DMS79 treated with DMSO at 0.1 percent for 48 hours (cell line): ENCODE data around the gene CHRNA5.
A peak's percentile ranks its signal among the peaks of the same experiment; 100 is the strongest.
"Not testable (repeated sequence)": the region's sequence is repeated elsewhere in the genome, so short reads cannot be mapped to it uniquely, and the experiment has no call there.

ENCODE experiments used
- DNase-seq: peaks from one replicate; lab custom pipeline; 2025; lab: John Stamatoyannopoulos, UW

Gene CHRNA5

DNA sequence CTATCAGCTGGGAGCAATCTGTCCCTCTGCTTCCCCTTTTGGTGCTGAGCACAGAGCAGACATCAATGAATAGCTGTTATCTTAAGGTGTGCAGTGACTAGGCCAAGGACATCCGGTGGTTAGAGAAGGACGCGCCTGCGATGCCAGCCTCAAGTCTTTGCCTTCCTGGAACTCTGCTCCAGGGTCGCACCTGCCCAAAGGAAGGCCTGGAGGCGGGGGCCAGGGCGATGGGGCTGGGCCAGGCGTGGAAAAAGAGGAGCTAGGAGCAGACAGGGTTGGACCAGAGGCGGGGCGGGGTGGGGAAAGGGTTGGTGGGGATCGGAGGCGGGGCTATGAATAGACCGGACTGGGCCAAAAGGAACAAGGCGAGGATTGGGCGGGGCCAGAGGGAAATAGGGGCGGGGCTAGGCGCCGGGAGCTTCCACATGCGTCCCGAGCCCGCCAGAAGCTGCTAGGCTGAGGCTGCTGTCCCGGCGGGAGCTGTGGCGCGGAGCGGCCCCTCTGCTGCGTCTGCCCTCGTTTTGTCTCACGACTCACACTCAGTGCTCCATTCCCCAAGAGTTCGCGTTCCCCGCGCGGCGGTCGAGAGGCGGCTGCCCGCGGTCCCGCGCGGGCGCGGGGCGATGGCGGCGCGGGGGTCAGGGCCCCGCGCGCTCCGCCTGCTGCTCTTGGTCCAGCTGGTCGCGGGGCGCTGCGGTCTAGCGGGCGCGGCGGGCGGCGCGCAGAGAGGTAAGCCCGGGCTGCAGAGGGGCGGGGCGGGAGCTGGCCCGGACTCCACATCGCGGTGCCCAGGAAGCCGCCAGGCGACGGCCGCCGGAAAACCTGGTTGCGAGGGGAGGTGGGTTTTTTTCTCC lies at the start of gene CHRNA5:
CHRNA5 (plus strand) TSS at position 424 of the 854 bp plus-strand sequence; CDS start at position 624, 200 bp downstream.
- DNase-seq, result peak; percentile 56

DNA sequence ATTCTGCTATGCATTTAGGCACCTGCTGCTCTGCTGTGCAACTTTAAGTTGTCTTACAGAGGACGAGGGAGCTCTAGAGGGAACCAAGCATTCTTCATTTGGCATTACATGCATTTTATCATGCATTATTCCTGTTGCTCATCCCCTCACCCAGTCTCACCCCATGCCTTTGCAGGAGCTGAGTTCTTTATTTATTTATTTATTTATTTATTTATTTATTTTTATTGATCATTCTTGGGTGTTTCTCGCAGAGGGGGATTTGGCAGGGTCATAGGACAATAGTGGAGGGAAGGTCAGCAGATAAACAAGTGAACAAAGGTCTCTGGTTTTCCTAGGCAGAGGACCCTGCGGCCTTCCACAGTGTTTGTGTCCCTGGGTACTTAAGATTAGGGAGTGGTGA lies 45.3 kb upstream of the CHRNA5 start:
- DNase-seq, result not testable (repeated sequence)

DNA sequence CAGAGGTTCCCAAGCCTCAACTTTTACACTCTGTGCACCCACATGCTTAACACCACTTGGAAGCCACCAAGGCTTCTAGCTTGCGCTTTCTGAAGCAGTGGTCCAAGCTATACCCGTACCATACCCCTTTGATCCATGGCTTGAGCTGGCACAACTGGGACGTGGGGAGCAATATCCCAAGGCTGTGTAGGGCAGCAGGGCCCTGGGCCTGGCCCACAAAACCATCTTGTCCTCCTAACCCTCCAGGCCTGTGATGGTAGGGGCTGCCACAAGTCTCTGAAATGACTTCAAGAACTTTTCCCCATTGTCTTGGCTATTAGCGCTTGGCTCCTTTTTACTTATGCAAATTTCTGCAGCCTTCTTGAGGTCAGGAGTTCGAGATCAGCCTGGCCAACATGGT lies 41.1 kb upstream of the CHRNA5 start:
- no peak for DNase-seq

DNA sequence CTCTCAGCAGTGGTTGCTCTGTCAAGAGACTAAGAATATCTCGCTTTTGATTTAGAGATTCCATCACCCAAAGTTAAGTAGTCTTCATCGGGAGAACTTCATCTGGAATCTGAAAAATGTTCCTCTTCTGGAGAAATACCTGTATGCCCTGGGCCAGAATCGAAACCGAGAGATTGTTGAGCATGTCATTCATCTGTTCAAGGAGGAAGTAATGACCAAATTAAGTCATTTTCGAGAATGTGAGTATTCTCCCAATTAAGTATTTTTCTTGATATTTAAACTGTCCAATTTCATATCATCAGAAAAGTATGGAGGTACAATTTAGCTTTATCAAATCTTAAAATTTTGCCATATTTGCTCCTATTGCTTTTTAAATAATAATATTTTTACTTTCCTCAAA lies 38.0 kb upstream of the CHRNA5 start:
- no peak for DNase-seq

DNA sequence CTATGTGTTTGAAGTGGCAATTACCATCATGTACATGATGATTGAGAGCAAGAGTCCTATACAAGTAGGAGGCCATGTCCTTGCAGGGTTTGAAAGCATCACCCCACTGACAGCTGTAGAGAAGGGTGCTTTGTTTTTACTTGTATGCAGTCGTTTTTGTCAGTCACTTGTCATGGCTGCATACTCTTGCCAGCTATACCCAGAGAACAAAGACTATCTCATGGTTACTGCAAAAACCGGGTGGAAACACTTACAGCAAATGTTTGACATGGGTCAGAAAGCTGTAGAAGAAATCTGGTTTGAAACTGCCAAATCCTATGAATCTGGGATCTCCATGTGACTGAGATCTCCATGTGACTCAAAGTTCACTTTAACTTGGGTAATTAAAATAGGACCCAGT lies 32.0 kb upstream of the CHRNA5 start:
- no peak for DNase-seq

DNA sequence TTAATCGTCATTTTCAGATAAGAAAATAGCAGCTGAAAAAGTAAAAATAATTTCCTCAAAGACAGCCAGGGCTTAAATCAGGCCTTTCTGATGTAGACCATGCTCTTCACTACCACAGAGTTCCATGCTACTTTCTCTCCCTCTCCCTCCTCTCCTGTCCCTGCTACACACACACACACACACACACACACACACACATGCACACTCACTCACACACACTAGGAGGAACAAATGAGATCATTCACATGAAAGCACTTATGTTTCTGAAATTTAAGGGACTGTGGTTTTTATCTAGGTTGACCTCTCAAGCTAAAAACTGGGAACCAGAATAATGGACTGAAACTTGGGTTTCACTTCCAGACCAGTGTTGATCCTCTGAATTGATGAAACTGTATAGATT lies 29.2 kb upstream of the CHRNA5 start:
- DNase-seq, result no peak

DNA sequence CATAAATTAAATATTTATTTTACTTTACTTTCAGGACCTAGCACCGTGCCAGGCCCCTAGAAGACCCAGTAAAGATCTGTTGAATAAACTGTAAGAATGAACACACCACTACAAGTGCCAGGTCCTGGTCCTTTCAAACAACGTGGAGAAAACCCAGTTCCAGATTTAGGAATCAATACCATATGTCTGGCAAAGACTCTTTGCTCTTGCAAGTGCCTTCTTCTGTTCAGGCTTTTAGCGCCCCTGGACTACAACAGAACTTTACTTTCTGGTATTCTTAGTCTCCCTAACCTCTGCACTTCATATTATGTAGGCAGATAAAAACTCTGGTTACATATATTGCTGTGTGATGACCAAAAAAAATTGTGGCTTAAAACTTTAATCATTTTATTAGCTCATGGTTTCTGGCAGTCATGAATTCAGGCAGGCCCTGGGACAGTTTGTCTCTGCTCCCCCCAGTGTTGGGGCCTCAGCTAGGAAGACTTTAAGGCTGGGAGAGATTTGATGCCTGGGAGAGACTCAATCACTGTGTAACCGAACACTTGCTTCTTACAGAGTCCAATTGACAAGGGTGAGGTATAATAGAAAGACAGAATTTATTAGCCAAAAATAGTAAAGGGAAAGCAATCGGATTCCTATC lies 27.9 kb upstream of the CHRNA5 start:
- DNase-seq, result no peak

DNA sequence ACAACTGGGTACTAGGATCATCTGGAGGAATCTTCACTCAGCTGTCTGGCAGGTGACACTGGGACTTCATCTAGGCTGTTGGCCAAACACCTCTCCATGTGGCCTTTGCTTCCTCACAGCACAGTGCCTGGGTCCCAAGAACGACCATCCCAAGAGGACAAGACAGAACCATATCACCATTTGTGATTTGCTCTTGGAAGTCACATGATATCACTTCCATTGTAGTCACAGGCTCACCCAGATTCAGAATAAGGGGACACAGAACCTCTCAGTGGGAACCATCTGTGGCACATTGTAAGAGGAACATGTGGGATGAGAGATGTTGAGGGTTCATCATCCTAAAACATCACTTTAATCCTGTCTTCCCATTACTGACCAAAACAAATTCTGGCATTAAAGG lies 27.0 kb upstream of the CHRNA5 start:
- DNase-seq, result no peak

DNA sequence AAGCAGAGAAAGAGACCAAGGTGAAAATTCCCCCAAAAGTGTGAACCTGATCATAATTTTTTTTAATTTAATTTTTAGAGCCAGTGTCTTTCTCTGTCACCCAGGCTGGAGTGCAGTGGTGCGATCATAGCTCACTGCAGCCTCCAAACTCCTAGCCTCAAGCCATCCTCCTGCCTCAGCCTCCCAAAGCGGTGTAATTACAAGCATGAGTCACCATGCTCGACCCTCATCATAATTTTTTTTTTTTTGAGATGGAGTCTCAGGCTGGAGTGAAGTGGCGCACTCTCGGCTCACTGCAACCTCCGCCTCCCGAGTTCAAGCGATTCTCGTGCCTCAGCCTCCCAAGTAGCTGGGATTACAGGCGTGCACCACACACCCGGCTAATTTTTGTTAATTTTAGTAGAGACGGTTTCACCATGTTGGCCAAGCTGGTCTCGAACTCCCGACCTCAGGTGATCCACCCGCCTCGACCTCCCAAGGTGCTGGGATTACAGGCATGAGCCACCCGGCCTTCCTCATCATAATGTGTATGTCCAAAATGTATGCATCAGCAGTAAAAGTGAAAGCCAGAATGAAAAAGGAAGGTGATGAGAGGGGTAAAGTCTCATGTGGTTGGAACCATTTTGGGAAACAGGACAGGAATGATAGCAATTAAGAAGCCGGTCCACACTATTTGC lies 25.7 kb upstream of the CHRNA5 start:
- not testable (repeated sequence) for DNase-seq

DNA sequence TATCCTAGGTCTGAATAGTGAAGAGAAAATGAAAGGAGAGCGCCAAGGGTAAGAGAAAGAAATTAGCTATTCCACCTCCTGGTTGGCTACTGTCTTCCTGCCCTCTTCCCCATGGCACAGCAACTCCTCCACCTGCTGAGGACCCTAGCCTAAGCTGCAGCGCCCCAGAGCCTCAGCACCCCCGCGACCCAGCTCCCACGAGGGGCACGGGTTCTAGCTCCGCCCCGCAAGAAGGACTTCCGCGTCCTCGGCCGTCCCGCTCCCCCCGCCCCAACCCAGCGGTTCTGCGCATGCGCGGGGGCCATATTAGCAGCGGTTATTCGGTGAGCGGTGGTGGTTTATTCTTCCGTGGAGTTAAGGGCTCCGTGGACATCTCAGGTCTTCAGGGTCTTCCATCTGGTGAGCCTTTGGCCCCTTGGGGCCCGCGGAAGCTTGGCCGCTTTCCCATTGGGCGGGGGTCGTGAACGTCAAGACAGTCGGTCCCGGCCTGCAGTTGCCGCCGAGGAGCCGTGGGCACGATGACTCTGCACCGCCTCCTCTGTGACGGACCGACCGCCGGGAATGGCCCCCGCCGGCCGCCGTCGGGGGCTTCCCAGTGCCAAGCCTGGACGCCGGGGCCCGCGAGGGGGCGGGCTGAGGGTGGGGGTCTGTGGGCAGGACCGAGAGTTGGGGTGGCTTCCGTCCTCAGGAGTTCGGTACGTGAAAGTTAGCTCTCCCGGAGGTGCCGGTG lies 25.0 kb upstream of the CHRNA5 start, which contains the start of gene PSMA4:
PSMA4 (plus strand) TSS at position 304 of the 730 bp plus-strand sequence. CDS start 1,484 bp downstream, outside the sequence.
- DNase-seq, result peak; percentile 44

DNA sequence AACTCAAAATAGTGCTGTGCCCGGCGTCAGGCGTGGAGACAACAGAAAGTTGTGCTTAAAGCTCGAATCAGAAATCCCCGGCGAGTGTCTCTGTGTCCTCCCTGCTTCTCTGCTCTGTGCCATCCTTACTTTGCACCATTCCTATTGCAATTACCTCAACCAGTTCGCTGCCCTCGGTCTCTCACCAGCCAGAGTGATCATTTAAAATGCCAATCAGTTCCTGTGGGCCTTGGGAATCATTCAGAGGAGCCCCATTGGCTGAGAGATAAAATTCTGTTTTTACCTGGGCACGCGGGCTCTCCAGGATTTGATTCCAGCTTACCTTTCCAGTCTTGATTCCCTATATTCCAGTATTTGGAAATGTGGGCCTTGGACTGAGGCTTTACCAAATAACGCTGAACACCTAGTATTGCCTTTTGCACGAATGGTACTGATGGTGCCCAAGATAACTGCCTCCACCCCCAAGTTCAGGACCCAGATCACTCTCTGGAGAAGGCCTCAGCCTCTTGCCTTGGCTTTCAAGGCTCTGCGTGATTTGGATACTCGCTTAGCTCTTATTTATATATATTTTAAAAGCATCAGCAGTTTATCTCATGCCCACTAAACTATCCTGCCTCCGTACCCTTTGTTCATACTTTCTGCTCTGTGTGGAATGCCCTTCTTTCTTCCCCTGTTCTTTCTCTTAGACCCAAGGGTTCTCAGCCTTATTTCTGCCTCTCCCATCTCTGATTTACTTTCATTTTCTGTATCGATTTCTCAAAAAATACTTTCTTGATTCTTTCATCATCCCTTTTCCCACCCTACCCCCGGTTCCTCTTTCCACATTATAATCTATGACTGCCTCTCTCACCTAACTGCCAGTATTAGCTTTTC lies 24.2 kb upstream of the CHRNA5 start:
- no peak for DNase-seq

DNA sequence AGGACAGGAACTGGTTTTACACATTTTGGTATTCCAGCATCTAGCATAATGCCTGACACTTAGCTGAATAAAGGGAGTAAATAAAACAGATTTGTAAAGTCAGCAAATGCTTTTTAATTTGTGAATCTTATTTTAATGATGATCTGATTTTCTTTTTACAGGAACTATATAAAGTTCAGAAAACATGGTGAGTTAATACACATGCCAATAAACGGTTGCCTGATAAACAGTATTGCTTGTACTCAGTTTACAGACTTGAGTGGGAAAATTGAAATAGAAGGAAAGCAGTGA lies 23.6 kb upstream of the CHRNA5 start:
- no peak for DNase-seq

DNA sequence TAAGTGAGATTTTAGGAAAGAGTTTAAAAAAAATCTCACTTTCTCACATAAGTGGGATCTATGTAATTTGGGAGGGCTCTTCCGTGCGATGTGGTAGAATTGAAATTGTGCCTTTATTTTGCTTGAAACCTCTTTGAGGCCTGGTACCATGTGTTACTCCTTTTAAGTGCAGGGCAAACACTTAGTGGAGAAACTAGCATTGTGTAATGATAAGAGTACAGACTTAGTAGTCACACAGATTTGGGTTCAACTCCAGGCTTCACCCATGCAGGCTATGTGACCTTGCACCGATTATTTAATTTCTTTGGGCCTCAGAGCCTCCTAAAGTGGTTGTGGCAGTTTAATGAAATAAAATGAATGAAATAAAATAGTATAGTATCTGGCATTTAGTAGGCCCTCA lies 22.7 kb upstream of the CHRNA5 start:
- no peak for DNase-seq

DNA sequence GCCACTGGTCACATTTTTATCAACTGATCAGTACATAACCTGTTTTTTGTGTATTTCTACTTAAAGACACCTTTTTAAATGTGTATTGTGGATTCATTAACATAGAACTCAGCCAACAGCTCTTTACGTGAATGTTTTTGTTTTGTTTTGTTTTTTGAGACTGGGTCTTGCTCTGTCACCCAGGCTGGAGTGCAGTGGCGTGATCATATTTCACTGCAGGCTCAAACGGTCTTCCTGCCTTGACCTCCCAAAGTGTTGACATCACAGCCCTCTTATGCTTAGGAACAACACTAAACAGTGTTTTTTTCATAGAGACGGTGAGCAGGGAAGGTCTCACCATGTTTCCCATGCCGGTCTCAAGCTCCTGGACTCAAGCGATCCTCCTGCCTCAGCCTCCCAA lies 15.1 kb upstream of the CHRNA5 start:
- no peak for DNase-seq

DNA sequence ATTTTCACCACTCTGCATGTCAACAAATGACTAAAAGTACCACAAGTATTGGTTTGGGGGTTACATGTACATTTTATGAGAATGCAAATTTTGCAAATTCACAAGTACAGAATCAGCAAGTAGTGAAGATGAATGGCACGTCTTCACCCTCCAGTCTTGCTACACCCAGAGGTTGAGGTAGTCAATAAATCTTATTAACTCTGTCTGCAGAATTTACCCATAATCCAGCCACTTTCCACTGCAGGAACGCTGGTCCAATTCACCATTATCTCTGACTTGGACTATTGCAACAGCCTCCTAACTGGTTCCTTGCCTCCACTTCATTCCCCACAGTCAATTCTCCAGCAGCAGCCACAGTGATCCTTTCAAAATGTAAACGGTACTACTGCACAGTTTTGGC lies 14.5 kb upstream of the CHRNA5 start:
- no peak for DNase-seq

DNA sequence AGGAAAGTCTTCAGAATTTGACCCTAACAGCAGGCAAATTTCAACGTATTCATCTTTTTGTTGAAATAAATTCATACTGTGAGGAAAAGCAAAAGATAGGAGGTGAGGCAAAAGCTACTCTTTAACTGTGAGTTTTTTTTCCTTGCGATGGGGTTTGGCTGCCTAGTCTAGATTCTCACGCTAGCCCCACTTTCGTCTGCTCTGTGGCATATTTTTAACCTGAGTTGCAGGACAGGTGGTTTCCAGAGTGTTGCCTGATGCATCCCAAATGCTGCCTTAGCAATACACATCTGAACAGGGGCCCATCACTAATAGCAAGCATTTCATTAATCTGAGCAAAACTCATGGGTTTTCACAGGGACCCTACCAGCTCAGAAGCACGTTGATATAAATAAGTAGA lies 13.4 kb upstream of the CHRNA5 start:
- DNase-seq, result no peak

DNA sequence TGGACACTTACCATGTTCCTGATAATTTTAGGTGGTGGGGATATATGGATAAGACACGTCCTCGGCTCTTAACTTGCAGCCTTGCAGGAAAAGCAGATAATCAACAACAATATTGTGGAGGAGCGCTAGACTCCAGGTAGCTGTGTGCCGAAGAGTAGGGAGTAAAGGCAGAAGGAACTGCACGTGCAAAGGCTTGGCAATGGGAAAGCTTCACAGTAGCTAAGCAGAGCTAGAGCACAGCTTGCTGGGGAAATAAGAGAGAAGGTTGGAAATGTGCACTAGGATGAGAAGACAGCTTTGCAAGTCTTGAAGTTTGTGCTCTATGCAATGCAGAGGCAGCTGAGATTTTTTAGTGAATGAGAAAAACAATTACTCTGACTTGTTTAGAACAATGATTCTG lies 12.7 kb upstream of the CHRNA5 start:
- DNase-seq, result no peak

DNA sequence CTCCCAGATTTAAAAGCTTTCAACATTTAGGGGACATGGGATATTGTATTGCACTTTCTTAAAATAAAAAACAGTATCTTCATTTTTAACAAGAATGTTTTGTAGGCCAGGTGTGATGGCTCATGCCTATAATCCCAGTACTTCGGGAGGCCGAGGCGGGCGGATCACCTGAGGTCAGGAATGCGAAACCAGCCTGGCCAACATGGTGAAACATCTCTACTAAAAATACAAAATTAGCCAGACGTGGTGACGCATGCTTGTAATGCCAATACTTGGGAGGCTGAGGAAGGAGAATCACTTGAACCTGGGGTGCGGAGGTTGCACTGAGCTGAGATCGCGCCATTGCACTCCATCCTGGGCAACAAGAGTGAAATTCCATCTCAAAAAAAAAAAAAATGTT lies 5.1 kb upstream of the CHRNA5 start:
- DNase-seq, result not testable (repeated sequence)

DNA sequence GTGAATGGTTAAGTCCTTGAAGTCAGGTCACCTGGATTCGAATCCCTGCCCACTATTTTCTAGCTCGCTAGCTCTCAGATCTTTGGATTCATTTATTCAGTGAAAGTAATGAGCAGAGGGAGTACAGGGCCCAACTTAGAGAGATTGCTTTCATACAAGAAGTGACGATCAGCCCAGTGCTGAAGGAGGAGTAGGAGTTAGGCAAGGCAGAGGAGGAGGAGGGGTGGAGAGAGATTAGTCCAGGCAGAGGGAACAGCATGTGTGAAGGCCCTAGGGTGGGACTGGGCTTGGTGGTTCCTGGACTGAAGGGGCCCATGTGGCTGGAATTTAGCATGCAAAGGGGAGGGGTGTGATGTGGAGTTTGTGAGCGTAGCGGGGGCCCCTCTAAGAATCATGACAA lies 3.8 kb upstream of the CHRNA5 start:
- DNase-seq, result no peak

DNA sequence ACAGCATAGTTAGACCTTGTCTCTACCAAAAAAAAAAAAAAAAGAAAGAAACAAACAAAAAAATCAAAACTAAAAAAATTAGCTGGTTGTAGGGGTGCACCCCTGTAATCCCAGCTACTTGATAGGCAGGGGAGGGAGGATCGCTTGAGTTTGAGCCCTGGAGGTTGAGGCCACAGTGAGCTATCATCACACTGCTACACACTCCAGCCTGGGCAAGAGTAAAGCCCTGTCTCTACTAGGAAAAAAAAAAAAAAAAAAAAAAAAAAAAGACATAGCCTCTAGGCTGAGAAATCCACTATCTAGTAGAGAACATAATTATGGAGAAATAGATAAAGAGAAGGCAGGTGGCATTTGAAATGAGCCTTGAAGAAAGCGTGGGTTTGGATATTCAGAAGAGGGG lies 2.2 kb upstream of the CHRNA5 start:
- DNase-seq, result no peak

DNA sequence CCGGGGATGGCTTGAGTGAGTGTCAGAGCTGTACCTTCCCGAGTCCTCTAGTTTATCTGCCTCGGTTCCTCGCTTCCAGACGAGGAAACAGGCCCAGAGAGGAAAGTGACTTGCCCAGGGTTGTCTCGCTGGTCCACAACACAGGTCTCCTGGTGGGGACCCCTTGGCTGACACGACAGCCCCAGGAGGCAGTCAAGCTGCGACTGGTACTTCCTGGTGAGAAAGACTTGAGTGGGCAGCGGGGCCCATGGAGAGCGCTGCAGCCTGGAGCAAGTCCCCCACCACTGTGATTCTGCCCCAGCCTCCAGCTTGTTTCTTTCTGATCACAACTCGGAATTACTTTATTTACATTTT lies 600 bp upstream of the CHRNA5 start:
- no peak for DNase-seq
